ENCODE data around the gene SPTBN5.

Gene SPTBN5

GRCh38 chr15:41866263-41866703 is 27.6 kb downstream of the SPTBN5 start:
- DNase-seq (ENCODE audit: low read depth) = no peak

- DNase-seq (ENCODE audit: low read depth) = no peak
These were observed 28.3 kb downstream of the SPTBN5 start for GRCh38 chr15:41865490-41866055.

- no peak for DNase-seq (ENCODE audit: low read depth)
These were observed 31.2 kb downstream of the SPTBN5 start for GRCh38 chr15:41862515-41863116.

GRCh38 chr15:41861736-41862356 is 32.0 kb downstream of the SPTBN5 start:
- no peak for DNase-seq (ENCODE audit: low read depth)

- no peak for DNase-seq (ENCODE audit: low read depth)
These were observed 33.6 kb downstream of the SPTBN5 start for GRCh38 chr15:41860049-41860828.

GRCh38 chr15:41858756-41859155 is 35.1 kb downstream of the SPTBN5 start:
- no peak for DNase-seq (ENCODE audit: low read depth)

GRCh38 chr15:41857316-41857715 is 36.5 kb downstream of the SPTBN5 start:
- DNase-seq (ENCODE audit: low read depth) = no peak

- DNase-seq (ENCODE audit: low read depth) = no peak
These were observed 37.1 kb downstream of the SPTBN5 start for GRCh38 chr15:41856716-41857115.

GRCh38 chr15:41856262-41856661 is 37.6 kb downstream of the SPTBN5 start:
- DNase-seq (ENCODE audit: low read depth) = no peak

GRCh38 chr15:41855261-41855961 is 38.4 kb downstream of the SPTBN5 start:
- no peak for DNase-seq (ENCODE audit: low read depth)

- no peak for DNase-seq (ENCODE audit: low read depth)
These were observed 39.4 kb downstream of the SPTBN5 start for GRCh38 chr15:41854443-41854842.

- no peak for DNase-seq (ENCODE audit: low read depth)
These were observed 40.0 kb downstream of the SPTBN5 start for GRCh38 chr15:41853831-41854230.

GRCh38 chr15:41852736-41853590 is 40.9 kb downstream of the SPTBN5 start:
- no peak for DNase-seq (ENCODE audit: low read depth)

- DNase-seq (ENCODE audit: low read depth) = no peak
These were observed 42.0 kb downstream of the SPTBN5 start for GRCh38 chr15:41851755-41852370.

- DNase-seq (ENCODE audit: low read depth) = no peak
These were observed 42.7 kb downstream of the SPTBN5 start for GRCh38 chr15:41851167-41851523.

- DNase-seq (ENCODE audit: low read depth) = no peak
These were observed 43.2 kb downstream of the SPTBN5 start for GRCh38 chr15:41850482-41851166.

- no peak for DNase-seq (ENCODE audit: low read depth)
These were observed 44.0 kb downstream of the SPTBN5 start for GRCh38 chr15:41849861-41850260.

GRCh38 chr15:41849204-41849603 is 44.6 kb downstream of the SPTBN5 start:
- DNase-seq (ENCODE audit: low read depth) = no peak

GRCh38 chr15:41848631-41849030 is 45.2 kb downstream of the SPTBN5 start:
- DNase-seq (ENCODE audit: low read depth) = no peak

- no peak for DNase-seq (ENCODE audit: low read depth)
These were observed 45.9 kb downstream of the SPTBN5 start for GRCh38 chr15:41847981-41848380.
